RKO (cell line): ENCODE measurements around the gene C3orf52.

Experiments used
- DNase-seq: peaks from one replicate; pipeline ENCODE4 v3.0.0-alpha.2; 2016; ENCODE audit warnings: low spot score

The C3orf52 gene

DNA sequence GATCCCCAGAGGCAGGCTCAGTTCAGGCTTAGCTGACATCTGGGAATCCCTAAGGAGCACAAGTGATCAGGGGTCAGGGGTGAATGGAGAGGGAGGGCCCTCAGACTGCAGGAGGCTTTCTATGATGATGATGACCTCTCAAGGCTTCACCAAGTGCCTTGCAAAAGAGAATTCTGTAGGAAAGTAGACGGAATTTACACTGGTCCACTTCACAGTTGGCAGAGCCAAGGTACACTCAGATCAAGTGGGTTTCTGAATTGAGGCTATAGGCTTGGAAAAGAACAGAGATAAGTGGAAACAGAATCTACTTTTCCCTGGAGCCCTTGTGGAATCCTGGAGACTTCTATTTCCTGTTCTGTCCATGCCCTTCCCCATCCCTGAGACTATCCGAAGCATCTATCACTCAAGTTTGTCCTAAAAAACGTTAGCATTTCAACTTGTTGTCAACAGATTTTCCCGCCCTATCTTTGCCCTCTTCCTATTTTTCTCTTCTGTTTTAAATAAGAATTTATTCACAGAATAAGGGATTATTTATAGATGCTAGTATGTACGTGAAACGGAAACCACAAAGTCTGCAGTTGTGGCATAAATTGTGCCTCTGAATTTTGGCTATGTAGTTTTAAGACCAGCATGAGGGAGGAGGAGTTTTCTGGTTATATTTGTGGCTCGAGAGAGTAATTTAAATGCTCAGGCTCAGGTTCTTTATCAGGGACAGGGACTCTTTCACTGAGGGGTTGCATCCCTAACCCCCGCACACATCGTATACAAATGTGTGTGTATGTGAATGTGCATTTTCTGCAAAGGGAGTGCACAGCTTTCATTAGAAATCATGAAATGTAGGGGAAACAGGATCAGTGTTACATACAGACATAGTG lies 34.0 kb downstream of the C3orf52 start:
- DNase-seq, result no peak

DNA sequence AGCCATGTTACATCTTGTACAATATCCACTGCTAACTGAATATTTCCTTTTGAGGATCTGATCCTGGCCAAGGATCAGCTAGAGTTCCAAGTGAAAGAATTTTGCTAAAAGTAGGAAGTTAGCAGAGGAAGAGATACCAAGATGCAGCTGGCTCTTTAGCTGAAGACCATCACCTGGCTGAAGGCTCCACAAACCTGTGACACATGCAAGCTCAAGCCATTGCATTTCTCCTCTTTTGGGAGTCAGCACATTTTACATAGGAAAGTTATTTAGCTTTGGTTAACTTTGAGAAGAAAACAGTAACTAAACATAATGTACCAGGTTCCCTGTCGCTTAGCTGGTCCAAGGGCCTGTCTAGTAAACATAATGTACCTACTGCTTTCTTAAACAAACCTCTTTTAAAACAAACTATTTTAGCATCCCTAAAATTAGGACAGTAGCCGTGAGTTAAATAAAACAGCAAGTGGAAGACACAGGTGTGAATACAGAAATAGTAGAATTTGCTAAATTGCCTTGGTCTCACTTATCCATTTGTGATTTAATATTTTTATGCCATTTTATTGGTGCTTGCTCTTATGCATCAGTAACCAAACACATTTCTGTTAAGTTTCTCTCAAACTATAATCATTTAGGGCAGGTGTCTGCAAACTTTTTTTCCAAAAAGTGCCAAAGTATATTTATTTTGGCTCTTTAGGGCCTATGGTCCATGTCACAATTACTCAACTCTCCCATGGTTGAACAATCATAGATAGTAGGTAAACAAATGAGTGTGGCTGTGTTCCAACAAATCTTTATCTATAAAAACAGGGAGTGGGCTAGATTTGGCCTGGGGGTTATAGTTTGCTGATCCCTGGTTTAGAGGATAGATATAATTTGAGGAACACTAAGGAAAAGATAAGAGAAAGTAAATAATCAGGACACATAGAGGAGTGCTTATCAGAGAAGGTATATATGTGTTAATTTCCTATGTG lies 35.7 kb downstream of the C3orf52 start:
- no peak for DNase-seq

DNA sequence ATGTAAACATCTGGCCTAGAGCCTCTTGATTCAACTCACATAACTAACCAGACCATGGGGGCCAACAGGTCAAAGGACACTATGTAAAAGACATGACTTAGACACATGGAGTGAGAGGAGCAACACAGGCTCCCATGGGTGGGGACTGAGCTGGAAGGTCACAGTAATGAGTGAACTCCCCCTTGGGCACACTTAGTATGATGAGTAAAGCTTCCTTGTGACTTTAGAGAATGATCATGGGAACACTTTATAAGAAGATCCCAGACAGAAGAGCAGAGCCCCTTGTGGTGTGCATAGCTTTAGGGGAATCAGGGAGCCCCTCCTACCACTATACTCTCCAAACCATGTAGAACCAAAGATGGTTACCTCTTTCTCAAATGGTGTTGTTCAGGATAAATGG lies 36.7 kb downstream of the C3orf52 start:
- no peak for DNase-seq

DNA sequence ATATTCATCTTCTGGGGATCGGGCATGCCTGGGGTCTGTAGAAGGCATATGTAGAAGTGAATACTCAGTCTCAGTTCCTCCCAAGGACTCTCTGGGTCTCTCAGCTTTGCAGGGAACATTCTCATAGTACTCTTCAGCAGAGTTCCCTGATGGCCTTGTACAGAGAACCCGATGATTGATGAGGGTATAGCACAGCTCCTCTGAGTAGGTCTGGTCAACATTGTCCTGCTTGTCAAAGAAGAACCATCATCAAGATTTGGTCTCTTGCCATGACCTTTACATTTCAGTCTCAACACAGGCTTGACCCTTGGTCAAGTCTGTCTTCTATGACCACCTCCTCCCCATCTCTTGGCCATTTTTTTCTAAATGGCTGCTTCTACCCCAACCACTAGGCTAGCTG lies 37.4 kb downstream of the C3orf52 start:
- DNase-seq, result no peak

DNA sequence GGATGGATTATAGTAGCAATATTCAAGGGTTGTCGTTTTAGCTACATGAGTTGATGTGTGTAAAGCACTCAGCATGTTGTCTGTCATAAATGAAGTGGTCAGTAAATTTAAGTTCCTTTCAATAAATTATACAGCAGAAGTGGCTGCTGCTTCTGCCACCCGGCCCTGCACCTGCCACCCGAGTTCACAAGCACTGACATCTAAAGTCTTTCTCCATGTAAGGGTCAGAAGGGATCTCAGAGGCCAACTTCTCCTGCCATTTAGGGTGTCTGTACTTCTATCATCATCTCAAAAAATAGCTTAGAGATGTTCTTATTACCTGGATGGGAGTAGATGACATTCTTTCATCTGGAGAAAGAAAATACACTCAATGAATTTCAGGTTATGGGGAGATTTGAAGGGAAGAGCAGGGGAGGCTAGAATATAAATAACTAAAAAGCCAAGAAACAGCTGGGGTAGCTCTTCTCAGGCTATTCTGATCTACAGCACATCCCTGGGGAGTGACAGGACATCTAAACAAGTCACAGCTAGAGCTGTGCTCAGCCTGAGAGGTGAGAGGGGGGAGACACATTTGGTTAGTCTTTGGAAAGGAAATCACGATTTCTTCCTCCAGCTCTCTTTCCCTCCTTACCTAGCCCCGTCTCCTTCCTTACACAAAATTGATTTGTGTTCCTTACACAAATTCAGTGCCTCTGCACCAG lies 38.9 kb downstream of the C3orf52 start:
- DNase-seq, result no peak

DNA sequence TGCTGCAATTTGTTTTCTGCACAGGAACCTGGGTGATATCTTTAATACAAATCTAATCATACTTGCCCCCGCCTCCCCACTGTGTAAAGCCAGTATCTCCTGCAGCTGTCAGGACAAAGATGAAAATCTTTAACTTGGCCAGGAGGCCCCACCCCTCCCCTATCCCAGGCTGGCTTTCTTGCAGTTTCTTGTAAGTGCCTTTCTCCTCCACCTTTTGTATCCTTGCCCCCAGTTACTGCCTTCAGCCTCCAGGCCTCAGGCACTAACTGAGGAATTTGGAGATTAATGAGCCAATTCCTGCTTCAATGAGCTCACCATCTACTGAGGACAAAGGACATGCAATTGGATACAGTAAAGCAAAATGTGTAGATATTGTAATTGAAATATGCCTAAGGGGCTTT lies 40.3 kb downstream of the C3orf52 start:
- no peak for DNase-seq

DNA sequence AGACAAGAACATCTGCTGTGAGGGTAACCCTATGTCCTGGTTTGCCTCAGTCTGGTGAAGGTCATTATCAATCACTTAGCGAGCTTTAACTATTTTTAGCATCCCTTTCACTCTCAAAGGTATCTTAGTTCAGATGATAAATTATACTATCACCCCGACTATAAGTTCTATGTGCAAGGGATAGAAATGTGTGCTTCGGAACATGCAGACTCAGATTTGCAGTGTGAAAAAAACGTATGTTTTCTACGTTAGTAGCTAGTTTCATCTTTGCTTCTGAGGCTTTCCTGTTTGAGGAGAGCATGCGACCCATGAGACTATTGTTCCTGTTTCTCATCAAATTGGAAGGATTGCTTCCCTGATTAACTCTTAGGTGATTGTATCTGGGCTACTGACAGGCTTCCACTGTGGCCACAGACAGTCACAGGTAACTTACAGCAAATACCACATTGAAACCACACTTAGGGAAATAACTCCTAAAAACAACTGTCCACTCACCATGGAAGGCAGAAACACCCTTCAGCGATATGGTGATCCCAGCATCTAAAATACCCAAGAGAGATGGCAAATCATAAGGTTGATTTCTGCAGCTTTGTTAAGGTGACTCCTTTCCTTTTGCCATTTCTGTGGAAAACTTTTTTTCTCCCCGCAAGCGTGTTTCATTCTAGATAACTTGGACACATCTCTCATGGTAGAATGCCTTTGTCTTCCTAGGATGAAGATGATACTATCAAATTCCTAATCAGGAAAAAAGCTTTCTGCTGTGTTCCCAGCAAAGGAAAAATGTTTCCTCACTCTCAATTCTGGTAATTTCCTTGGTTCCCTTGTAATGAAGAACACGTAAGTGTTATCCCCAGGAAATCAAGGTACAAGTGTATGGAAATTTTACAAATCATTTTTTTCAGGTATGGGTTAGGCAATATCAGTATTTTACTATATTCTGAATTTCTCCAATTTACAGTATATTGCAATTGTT lies 41.6 kb downstream of the C3orf52 start:
- no peak for DNase-seq

DNA sequence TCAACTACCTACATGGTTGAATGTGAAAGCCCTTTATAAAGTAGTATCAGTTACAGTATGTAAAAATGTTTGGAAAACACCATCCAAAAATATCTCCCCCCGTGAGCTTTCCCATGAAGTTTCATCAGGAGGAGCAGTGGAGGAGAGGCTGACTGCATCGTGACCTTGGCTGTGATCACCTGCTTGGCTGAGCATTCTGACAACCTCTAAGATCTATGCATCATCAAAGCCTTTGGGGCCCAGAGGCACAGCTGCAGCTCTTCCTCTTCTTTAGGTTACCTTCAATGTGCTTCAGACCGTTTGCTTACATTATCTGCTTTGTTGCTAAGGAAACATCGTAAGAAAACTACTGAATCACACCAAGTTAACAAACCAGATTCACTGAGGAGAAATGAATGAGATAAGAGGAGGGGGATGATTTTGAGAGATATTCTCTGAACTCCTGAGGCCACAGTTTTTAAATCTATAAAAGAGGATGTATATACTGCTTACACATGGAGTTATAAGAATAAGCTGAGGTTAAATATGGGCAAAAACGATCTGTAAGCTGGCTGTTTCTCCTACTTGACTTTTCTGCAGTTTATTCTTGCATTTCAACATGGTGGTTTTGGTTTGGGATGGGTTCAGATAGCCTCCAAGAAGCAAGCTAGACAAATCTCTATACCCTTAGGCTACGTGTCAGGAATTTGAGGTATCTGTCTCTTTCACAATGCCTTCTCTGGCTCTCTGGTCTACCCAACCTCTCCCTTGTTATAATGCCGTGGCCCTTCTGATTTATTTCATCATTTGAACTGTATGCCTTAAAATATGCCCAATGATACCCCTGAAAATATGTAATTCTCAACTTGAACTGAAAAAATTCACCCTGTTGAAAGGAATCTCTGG lies 42.9 kb downstream of the C3orf52 start:
- DNase-seq, result no peak

DNA sequence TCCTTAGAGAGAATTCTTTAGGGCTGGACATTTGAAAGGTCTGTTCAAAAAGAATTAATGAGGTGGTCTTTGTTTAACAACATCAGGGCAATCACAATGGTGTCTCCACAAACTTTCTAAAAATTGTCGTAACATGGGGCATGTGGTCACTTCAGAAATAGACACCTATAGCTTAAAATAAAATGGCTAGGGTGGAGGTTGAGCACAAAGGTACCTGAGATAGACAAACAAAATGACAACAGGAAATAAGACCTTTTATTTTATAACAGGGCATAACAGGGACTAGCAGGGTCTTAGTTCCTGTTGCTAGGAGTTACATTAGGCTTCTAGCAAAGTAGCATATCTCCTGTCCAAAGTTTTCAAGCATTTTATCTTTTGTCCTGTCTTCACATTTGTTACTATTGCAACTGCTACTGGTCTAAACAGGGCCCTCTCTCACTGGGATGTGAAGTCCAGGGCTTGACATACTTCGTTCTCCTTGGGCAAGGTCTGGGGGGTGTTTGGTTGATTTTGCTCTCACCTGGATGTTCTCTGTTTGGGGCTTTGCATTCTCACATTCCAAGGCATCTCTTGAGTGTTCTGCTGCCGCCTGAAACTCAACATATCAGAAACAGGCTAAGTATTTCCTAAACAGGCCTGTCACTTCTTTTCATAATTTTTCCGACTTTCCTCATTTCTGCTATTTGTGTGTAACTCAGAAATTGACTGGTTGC lies 43.9 kb downstream of the C3orf52 start:
- no peak for DNase-seq

DNA sequence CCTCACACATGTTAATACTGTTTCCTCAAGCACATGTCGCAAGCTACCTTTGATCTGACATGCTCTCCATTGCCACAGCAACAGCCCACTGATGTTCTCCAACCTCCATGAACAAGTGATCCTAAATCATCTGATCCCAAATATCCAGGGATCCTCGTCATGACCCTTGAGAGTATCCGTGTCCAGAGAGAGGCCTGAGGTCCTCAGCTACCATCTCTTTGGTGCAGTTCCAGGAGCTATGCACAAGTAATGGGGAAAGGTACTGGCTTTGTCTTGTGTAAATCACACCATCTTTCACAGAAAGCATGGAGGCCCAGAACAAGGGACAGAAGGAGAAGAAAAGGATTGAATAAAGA lies 44.4 kb downstream of the C3orf52 start:
- DNase-seq, result no peak

DNA sequence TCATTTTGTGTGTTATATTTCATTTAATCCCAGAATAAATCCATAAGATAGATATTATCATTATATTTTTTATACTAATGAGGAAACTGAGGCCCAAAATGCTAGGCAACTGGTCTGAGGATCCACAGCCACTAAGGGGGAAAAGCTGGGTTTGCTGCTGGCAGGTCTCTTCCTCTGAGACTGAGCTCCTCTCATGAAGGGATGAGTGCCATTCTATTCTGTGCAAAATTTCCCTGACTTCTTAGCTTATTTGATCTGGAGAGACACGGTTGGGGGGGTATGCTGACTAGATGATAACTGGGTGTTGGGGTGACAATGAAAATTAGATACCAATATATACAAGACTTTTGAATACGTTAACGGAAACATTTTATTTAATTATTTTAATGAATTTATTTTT lies 44.9 kb downstream of the C3orf52 start:
- DNase-seq, result no peak

DNA sequence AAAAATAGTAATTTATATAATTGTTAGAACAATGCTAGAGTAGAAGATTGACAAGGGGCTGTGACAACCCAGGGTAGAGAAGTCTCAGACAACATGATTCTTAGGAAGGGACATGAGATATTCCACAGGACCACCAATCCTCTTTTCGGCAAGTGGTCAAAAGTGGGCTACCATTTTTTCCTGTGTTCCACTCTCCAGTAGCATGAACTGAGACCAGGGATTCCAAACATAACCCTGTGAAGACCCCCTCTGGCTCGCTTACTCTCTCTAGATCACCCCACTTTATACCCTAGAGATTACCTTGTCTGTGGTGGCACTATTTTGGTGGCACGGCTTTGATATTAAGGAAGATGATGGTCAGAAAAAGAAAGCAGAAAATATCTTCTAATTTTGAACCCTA lies 45.9 kb downstream of the C3orf52 start:
- no peak for DNase-seq

DNA sequence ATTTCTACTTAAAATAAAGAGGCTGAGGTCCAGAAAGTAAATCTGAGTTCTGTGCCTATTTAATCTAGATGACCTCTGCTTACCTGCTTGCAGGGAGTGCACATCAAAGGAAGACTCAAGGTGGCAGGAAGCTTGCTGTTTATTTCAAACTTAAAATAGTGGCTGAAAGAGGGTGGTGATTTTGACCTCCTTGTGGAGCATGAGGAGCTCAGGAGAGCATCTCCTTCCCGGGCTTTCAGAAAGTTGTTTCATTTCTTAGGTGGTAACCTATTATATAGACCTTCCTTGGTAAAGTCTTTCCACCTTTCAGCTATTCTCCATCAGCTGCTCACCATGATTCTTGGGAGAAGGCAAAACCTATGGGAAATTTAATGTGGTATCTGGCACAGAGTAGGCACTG lies 46.4 kb downstream of the C3orf52 start:
- DNase-seq, result no peak

DNA sequence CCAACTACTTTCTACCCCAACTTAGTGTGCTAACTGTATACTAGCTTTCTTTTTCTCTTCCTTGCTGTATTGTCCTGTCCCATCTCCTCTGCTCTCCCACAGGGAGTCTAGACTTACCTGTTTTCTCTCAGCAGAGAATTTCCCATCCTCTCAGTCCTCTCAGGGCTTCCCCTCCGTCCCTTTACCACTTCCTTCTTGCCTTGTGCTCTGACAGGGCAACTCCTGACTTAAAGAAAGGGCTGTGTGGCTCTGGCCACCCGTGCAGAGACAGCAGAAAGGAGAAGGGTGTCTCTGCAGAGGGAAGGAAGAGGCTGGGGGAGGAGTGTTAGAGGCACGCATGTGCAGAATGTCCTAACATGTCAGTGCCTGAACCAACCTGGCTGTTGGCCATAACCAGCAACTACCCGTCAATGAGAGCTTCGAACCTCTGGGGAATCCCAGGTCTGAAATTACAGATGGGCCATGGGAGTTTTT lies 46.8 kb downstream of the C3orf52 start, which contains the start of gene GCSAM:
Gene GCSAM, minus strand, starts transcription at position 274 of the 474 bp plus-strand sequence. Its CDS starts 128 bp downstream, at position 146.
- DNase-seq, result no peak

DNA sequence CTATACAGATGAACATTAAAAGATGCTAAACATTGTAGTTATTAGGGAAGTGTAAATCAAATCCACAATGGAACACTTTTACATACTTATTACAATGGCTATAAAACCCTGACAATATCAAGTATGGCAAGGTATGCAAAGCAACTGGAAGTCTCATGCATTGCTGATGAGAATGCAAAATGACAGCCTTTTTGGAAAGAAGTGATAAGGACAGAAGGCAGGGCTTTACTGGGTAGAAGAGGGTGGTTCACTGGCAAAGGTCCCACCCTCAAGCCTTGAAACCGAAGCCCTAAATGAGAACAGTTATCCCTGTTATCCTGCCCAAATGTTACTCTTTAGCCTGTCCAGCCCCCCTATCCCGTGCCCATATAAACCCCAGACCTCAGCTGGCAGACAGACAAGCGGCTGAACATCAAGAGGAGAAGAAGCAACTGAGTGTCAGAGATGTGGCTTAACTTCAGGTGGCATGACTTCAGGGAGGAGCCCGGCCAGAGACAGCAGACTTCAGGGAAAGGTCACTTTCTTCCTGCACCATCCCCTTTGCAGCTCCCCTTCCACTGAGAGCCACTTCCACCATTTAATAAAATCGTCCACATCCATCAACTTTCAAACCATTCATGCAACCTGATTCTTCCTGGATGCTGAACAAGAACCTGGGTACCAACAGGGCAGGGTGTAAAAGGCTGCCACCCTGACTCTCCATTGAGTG lies 47.6 kb downstream of the C3orf52 start:
- DNase-seq, result no peak

DNA sequence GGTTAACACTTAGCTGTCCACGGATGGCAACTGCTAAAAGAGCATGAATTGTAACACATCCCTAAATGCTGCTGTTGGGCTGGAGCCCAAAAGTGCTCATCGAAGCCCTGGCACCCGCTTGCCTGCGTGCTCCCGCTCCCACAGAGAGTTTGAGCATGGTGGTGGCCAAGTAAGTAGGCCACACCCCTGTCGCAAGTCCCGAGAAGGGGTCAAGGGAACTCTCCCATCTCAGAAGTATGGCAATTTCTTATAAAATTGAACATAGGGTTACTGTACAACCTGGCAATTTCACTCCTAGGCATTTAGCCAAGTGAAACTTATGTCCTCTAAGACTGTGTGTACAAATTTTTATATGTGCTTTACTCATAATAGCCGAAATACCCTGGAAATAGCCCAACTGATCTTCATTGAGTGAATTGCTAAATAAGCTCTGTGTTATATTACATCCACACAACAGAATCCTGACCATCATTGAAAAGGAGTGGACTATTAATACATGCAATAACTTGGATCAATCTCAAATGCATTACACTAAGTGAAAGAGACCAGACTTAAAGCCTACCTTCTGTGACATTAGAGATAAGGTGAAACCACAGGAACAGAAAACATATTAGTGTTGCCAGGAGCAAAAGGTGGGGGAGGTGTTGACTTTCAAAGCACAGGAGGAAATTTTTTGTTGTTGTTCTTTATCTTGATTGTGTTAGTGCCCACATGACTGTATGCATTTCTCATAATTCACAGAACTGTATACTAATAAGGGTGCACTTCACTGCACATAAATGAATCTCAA lies 48.3 kb downstream of the C3orf52 start:
- no peak for DNase-seq

DNA sequence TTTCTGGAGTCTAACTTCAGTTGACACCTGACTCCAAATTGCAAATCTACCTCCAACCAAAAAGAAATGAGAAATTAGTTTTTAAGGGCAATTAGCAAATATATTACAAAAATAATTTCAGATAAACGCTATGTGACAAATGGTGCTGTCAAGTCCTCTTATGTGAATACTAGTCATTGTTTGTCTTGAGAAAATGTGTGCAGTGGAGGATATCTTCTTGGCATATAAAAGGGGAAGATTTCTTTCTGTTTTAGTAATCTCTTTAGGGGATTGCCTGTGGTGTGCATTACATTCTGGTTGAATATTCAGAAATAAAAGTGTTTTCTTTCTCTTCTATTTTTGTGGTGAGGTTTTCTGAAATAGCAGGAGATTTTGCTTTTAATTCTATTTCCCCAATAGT lies 49.9 kb downstream of the C3orf52 start:
- no peak for DNase-seq
